Measurements from ENCODE around the gene HNRNPUL2.

HNRNPUL2 gene

DNA sequence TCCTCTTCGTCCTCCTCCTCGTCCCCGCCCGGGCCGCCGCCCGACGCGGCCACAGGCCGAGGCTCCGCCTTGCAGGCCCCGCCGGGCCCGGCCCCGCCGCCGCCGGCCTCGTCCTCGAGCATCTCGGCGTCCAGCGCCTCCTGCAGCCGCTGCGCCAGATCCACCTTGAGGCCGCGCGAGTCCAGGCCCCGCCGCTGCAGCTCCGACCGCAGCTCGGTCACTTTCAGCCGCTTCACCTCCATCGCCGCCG is 417 bp downstream of the HNRNPUL2 start:
- DNase-seq (ENCODE audit: low spot score): no peak

DNA sequence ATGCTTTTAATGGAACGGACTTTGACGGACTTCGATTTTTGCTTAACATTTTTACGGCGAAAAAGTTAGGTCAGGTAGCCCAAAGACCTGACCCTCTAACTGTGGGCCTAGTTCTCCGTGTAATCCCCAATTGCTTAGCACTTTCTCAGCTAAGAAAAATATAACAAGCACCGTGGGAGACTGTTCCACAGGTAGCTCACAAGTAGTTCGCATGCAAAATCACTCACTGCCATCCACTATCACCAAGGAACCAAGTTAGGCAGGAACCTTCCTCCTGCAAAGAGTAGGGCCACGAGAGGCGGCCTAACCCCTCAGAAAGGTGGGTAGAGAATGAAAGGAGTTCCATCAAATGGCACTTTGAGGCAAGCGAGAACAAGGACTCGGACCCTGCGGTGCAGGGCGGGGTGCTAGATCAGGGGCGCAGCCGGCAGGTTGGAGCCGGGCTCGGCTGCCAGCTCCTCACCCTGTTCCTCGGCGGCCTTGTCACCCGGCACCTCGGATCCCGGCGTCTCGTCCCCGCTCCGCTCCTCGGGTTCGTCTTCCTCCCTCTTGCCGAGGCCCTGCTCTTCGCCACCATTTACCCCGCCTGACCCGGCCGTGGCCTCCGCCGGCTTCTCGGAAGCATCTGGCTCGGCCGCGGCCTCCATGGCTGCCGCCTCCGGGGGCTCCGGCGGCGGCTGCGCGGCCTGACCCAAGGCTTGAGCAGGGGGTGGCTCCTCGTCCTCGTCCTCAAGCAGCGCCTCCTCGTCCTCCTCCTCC is 922 bp downstream of the HNRNPUL2 start:
- DNase-seq (ENCODE audit: low spot score): no peak

DNA sequence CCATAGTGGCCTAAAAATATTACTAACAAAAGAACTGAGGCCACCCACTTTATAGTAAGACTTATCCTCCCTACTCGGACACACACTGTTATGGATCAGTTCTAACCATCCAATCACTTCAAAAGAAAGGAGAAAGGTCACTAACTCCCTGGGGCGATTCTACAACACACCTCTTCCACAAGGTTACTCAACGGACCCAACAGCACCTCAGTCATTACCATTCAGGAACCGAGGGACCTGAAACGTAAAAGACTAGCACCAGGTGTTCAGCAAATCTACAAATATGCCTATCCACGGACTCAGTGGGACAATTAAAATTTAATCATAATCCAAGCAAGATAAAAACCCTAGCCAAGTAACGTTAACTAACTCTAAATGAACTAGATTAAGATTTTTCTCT is 1.6 kb downstream of the HNRNPUL2 start:
- no peak for DNase-seq (ENCODE audit: low spot score)

- no peak for DNase-seq (ENCODE audit: low spot score)
Measured at GRCh38 chr11:62724171-62724570, 3.1 kb downstream of the HNRNPUL2 start.

- DNase-seq (ENCODE audit: low spot score): no peak
Measured at GRCh38 chr11:62721994-62722393, 5.3 kb downstream of the HNRNPUL2 start.

GRCh38 chr11:62719302-62719978 is 7.8 kb downstream of the HNRNPUL2 start:
- no peak for DNase-seq (ENCODE audit: low spot score)

- no peak for DNase-seq (ENCODE audit: low spot score)
Measured at GRCh38 chr11:62716816-62717215, 10.4 kb downstream of the HNRNPUL2 start.

DNA sequence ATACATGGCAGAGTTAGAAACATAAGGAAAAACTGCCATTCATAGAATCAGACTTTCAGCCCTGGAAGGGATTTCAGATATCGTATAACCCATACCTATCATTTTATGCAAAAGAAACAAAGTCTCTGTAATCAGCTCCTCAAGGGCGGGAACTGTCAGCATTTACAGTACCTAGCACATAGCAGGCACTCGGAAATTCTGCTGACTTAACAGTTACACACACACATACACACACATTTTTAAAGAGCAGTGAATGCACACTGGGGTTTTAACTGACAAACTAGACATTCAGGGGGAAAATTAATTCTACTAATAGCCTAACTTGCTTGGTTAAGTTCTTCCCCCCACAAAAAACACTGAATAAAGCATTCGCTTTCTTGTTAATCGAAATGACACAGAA is 11.1 kb downstream of the HNRNPUL2 start:
- no peak for DNase-seq (ENCODE audit: low spot score)

DNA sequence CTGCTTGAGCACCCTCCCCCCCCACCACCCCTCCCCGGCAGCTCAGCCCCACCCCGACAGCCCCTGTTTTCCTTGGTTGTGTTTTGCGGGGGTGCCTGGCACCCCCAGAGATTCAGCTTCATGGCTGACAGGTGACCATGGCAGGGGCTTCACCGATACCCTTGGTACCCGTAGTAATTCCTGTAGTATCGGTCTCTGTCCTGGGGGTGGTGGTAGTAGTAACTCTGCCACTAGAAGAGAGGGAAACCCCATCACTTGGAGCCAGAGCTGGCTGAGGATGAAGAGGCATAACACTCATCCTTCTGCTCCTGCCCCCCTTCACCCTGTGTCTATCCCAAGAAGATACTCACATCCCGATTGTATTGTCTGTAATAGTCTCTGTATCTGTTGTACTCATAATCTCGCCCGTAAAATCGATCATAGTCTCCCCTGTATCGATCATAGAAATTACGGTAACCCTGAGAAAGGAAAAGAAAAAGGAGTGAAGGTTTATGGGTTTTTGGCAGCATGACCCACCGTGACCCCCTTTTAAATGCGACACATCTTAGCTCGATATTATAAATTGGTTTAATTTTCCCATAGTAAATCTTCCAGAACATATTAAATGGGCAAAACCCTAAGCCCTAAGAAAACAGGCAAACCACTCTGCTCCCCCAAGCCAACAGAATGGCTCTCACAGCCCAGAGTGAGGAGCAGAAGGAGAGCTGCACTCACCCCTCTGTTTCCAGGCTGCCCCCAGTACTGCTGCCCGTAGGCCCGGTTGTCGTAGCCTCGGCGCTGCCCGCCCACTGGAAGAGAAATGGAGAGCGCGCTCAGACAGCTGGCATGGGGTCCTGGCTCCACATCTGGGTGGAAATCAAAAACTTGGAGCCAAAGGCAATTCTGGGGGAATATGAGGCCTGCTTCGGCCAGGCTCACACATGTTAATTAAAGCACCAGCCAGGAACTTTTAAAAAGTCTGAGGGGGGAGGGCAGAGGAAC is 11.8 kb downstream of the HNRNPUL2 start:
- DNase-seq (ENCODE audit: low spot score): no peak

- peak; percentile 41 for DNase-seq (ENCODE audit: low spot score)
Measured at GRCh38 chr11:62713343-62713742, 13.9 kb downstream of the HNRNPUL2 start.

- no peak for DNase-seq (ENCODE audit: low spot score)
Measured at GRCh38 chr11:62712861-62713260, 14.4 kb downstream of the HNRNPUL2 start.

GRCh38 chr11:62712276-62712812 is 14.9 kb downstream of the HNRNPUL2 start:
- DNase-seq (ENCODE audit: low spot score): no peak

DNA sequence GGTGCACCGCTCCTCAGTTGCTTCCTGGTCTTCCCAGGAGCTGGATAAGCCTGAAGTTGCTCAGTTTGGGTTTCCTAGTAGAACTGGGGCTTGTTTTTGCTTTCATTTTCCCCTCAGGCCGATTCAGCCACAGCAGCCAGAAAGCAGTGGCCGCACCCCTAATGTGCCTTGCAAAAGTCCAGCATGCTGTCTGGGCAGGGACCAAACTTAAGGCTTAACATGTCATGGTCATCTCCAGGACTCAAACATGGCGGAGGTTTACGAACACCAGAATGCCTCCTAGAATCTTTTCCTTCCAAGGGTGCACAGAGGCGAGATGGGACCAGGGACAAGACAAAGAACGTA is 17.3 kb downstream of the HNRNPUL2 start:
- no peak for DNase-seq (ENCODE audit: low spot score)

- DNase-seq (ENCODE audit: low spot score): peak; percentile 98
Measured at GRCh38 chr11:62709247-62710000, 17.8 kb downstream of the HNRNPUL2 start.

- DNase-seq (ENCODE audit: low spot score): peak; percentile 52
Measured at GRCh38 chr11:62708793-62709192, 18.5 kb downstream of the HNRNPUL2 start.

DNA sequence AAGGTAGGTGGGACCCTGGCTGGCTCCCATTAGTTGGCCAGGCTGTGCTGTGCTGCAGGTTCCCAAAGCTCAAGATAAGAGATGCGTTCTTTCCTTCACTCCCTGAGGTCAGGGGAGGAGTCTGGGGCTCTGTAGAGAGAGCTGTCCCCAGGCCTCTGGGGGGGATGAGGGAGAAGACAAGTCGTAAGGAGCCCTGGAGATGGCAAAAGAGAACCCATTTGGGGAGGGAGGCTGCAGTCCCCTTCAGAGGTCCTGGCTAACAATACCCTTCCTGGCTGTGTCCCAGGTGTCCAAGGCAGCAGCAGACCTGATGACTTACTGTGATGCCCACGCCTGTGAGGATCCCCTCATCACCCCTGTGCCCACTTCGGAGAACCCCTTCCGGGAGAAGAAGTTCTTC is 18.9 kb downstream of the HNRNPUL2 start:
- DNase-seq (ENCODE audit: low spot score): no peak

GRCh38 chr11:62707277-62707861 is 19.9 kb downstream of the HNRNPUL2 start, which contains the start of the genes BSCL2 and GNG3:
Gene BSCL2, minus strand, starts transcription at chr11:62707424. Its CDS starts 229 bp downstream, at chr11:62707195.
Gene GNG3, plus strand, starts transcription at chr11:62707676. Its CDS starts 620 bp downstream, at chr11:62708296.
- DNase-seq (ENCODE audit: low spot score): no peak

DNA sequence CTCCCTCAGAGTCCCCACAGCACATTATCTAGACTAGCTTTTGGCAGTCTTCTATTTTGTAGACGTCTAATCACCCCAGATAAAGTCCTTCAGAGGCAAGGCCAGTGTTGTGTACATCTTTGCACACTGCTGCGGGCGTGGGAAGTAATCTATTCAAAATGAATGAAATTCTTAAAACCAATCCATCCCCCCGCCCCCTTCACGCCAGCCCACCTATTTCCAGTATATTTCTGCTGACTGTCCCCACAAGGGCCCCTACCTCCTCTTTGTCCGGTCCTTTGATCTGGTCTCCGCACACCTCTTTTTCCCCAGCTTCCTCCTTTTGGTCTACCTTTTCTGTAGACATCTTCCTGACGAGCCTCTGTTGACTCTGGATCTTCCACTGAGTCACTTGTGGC is 20.4 kb downstream of the HNRNPUL2 start:
- DNase-seq (ENCODE audit: low spot score): no peak

DNA sequence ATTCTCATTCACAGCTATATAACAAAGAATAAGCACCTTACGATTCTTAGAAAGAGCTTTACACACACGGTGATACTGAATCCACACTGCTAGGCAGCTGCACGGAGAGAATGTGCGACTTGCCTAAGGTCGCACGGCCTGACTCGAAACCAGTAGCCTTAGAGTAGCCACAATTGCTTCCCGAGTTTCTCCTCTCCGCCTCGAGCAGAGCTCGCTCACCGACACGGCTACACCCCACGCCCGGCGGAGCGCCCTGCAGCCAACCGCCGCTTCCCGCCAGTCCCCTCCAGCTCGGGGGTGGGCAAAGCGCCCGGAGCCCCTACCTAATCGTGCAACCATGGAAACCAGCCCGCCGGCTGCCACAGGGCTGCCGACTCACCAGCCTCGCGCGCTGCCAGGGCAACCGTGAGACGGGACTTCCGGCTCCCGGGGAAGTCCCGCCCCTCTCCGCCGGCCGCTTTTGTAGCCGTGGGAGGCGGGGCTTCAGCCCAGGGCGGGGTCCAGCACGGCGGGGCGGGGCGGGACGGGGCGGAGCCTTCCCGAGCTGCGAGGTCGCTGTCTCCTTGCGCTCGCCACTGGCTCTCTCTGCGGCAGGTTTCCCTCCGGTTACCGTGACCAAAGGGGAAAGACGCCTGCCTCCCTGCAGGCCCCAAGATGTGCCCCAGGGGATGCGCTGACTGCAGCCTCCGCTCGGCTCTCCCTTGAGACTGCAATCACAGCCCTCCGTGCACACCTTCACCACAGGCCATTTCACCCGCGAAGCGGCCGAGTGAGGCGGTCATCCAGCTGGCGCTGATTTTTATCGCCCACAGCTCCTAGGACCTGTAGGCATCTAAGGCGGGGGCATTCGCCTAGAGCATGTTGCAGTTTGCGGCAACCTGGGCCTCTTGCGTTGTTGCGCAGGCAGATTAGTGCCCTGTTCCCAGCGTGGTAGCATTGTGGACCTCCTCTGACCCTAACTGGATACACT is 21.1 kb downstream of the HNRNPUL2 start:
- peak; percentile 90 for DNase-seq (ENCODE audit: low spot score)

DNA sequence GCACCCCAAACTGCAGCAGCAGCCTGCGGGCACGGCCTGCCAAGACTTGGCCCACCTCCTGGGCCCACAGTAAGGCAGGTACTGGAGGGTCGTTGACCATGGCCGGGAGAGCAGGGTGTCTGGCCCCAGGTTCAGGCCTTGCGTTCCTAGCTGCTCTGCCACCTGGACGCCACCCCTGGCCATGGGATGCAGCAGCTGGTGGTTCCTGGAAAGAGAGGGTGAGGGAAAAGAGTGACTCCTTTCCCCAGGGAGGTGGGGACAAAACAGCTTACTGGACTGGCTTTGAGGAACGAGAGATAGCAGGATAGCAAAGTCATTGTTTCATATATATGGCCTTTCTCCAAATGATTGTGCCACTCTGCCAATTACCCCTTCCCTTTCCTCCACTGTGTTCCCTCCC is 21.8 kb downstream of the HNRNPUL2 start:
- DNase-seq (ENCODE audit: low spot score): peak; percentile 44

All from SW480 (cell line).